PC-3 (cell line): ENCODE results near the gene SLC33A1. TPM values are rescaled to one million over a fixed set of nuclear protein-coding genes. Genes with fewer than 3 reads are reported as not detected.

Source experiments
- ATAC-seq: fragments of 200-7000 bp; cut with Tn5 transposase; 2 replicates; pipeline ENCODE4 v1.9.1; 2020; ENCODE audit warnings: mild to moderate bottlenecking, moderate library complexity
- BruUV-seq: library from RNA; stranded (reverse); fragments of 400-500 nt; replicated peaks from 2 replicates; lab custom pipeline; 2021; lab: Mats Ljungman, UMichigan
- CTCF ChIA-PET: fragments of 300-600 bp; sonication (Branson Sonifier 250); formaldehyde crosslinking; loops from one replicate; lab custom pipeline; 2022; ENCODE audit warnings: antibody characterized with exemption; lab: Charles Lee
- POLR2A ChIA-PET: fragments of 300-600 bp; sonication (Branson Sonifier 250); formaldehyde crosslinking; loops from one replicate; lab custom pipeline; 2022; ENCODE audit warnings: antibody characterized with exemption; ENCODE audit not compliant: unreplicated experiment; lab: Charles Lee
- DNase-seq: peaks from one replicate; pipeline ENCODE4 v3.0.0-alpha.2; 2015
- H2AFZ ChIP-seq: fragments of 300-600 bp; sonication (generic); 2 replicates; pipeline ENCODE4 v1.6.0; 2016; ENCODE audit warnings: antibody characterized with exemption, low read length
- H3F3A ChIP-seq: fragments of 300-600 bp; sonication (generic); one replicate; pipeline ENCODE4 v1.6.0; 2017; ENCODE audit warnings: antibody characterized with exemption, low read length, control low read depth, mild to moderate bottlenecking; ENCODE audit not compliant: unreplicated experiment
- H3K27ac ChIP-seq: fragments of 300-600 bp; sonication (generic); 2 replicates; pipeline ENCODE4 v1.5.1; 2016; ENCODE audit warnings: mild to moderate bottlenecking, low read length
- H3K27me3 ChIP-seq: fragments of 300-600 bp; sonication (generic); 2 replicates; pipeline ENCODE4 v1.6.1; 2016; ENCODE audit warnings: low read length, mixed read lengths
- H3K36me3 ChIP-seq: fragments of 300-600 bp; sonication (generic); 2 replicates; pipeline ENCODE4 v1.6.1; 2016; ENCODE audit warnings: low read depth, mixed run types, low read length, mixed read lengths
- H3K4me1 ChIP-seq: fragments of 300-600 bp; sonication (generic); 2 replicates; pipeline ENCODE4 v1.5.1; 2016; ENCODE audit warnings: low read length; ENCODE audit not compliant: insufficient read depth
- H3K4me2 ChIP-seq: fragments of 300-600 bp; sonication (generic); 2 replicates; pipeline ENCODE4 v1.6.0; 2016; ENCODE audit warnings: low read length
- H3K4me3 ChIP-seq: fragments of 300-600 bp; sonication (generic); 2 replicates; pipeline ENCODE4 v1.5.1; 2016; ENCODE audit warnings: mild to moderate bottlenecking, low read length, mixed read lengths
- H3K79me2 ChIP-seq: fragments of 300-600 bp; sonication (generic); 2 replicates; pipeline ENCODE4 v1.6.1; 2017; ENCODE audit warnings: low read length, mixed read lengths
- H3K9ac ChIP-seq: fragments of 300-600 bp; sonication (generic); 2 replicates; pipeline ENCODE4 v1.6.0; 2016; ENCODE audit warnings: mild to moderate bottlenecking, low read length
- H3K9me2 ChIP-seq: fragments of 300-600 bp; sonication (generic); replicated peaks from 2 replicates; pipeline ENCODE4 v1.6.1; 2016; ENCODE audit warnings: mixed run types, low read length, mixed read lengths
- H3K9me3 ChIP-seq: fragments of 300-600 bp; sonication (generic); 2 replicates; pipeline ENCODE4 v1.6.1; 2016; ENCODE audit warnings: low read length, mixed read lengths
- H4K20me1 ChIP-seq: fragments of 300-600 bp; sonication (generic); 2 replicates; pipeline ENCODE4 v1.6.1; 2016; ENCODE audit warnings: low read length, mixed read lengths
- EZH2 ChIP-seq: fragments of 300-600 bp; sonication (generic); IDR thresholded peaks from one replicate; pipeline ENCODE4 v1.6.1; 2017; ENCODE audit warnings: antibody characterized with exemption, mild to moderate bottlenecking, low read length; ENCODE audit not compliant: unreplicated experiment
- EZH2phosphoT487 ChIP-seq: fragments of 300-600 bp; sonication (generic); IDR thresholded peaks from 2 replicates; pipeline ENCODE4 v1.6.1; 2018; ENCODE audit warnings: mild to moderate bottlenecking, antibody characterized with exemption, low read length, borderline replicate concordance
- intact Hi-C: fragments of 100-400 bp; cut with micrococcal nuclease; formaldehyde crosslinking; loops from 2 replicates; pipeline ENCODE4 v1.9.0; 2023
- total RNA-seq: library from RNA; depleted of rRNA; stranded (reverse); fragments of >200 nt; gene quantifications from 2 replicates; pipeline ENCODE4 v1.2.3, GENCODE V29; 2014
- TF ChIP-seq, protein P1 (sequence below): fragments of 300-600 bp; sonication (generic); conservative IDR thresholded peaks from 2 replicates; pipeline ENCODE4 v1.5.1; 2017; ENCODE audit warnings: antibody characterized with exemption, low read depth, mild to moderate bottlenecking, low read length

SLC33A1 gene
- total RNA-seq, 1 experiment from 2014 or later = 32.9 TPM

DNA sequence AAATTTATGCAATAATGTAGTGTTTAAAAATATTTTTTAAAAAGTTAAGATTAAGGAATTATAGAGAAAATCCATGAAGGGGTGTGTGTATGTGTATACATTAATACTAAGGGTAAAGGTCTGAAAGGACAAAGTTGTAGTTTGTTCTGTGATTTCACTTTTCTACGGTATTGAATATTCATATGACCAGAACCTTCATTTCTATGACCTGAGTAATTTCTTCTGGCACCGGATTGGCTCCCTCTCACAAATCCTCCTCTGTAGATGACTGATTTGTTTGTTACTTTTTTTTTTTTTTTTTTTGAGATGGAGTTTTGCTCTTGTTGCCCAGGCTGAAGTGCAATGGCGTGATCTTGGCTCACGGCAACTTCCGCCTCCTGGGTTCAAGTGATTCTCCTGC, 37.1 kb upstream of the SLC33A1 start:
- intact Hi-C loops = no loop called here
- H3K36me3 ChIP-seq = peaks cover 4% of the 10 kb centered on the region
- H3K9me3 ChIP-seq = no peaks in the 10 kb centered on the region
- no TSS peak for BruUV-seq
- no peak overlapping the region for H2AFZ ChIP-seq
- ChIA-PET POLR2A (no interaction called here), CTCF (no interaction called here)
- H3K9me2 ChIP-seq = no peaks in the 10 kb centered on the region
- no peak for TF ChIP-seq EZH2phosphoT487
- TF ChIP-seq, protein P1, sequence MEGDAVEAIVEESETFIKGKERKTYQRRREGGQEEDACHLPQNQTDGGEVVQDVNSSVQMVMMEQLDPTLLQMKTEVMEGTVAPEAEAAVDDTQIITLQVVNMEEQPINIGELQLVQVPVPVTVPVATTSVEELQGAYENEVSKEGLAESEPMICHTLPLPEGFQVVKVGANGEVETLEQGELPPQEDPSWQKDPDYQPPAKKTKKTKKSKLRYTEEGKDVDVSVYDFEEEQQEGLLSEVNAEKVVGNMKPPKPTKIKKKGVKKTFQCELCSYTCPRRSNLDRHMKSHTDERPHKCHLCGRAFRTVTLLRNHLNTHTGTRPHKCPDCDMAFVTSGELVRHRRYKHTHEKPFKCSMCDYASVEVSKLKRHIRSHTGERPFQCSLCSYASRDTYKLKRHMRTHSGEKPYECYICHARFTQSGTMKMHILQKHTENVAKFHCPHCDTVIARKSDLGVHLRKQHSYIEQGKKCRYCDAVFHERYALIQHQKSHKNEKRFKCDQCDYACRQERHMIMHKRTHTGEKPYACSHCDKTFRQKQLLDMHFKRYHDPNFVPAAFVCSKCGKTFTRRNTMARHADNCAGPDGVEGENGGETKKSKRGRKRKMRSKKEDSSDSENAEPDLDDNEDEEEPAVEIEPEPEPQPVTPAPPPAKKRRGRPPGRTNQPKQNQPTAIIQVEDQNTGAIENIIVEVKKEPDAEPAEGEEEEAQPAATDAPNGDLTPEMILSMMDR = no peak
- no peak for TF ChIP-seq EZH2
- H3K4me3 ChIP-seq = no peak overlapping the region
- H3K9ac ChIP-seq = no peak overlapping the region
- no peak overlapping the region for H3K4me2 ChIP-seq
- DNase-seq (no peak), ATAC-seq (no peak)
- peaks cover 19% of the 10 kb centered on the region for H4K20me1 ChIP-seq
- peaks cover 60% of the 10 kb centered on the region for H3K79me2 ChIP-seq
- no peaks in the 10 kb centered on the region for H3F3A ChIP-seq
- H3K27ac ChIP-seq = no peak overlapping the region
- H3K4me1 ChIP-seq = no peaks in the 10 kb centered on the region; the same call in 1 of the 2 replicates
- H3K27me3 ChIP-seq = no peaks in the 10 kb centered on the region

- no peaks in the 10 kb centered on the region for H3K9me2 ChIP-seq
- no TSS peak for BruUV-seq
- ATAC-seq (peak; percentile 18; the same call in 1 of the 2 replicates), DNase-seq (peak; percentile 14)
- no peaks in the 10 kb centered on the region for H3F3A ChIP-seq
- ChIA-PET CTCF (no interaction called here), POLR2A (no interaction called here)
- peaks cover 65% of the 10 kb centered on the region for H3K79me2 ChIP-seq
- H3K9me3 ChIP-seq = no peaks in the 10 kb centered on the region
- no peak overlapping the region for H3K27ac ChIP-seq
- intact Hi-C loops = no loop called here
- no peaks in the 10 kb centered on the region; the same call in 1 of the 2 replicates for H3K4me1 ChIP-seq
- no peaks in the 10 kb centered on the region for H3K27me3 ChIP-seq
- peaks cover 4% of the 10 kb centered on the region for H3K36me3 ChIP-seq
- H3K9ac ChIP-seq = no peak overlapping the region
- no peak overlapping the region for H3K4me2 ChIP-seq
- TF ChIP-seq EZH2 (no peak), EZH2phosphoT487 (no peak)
- TF ChIP-seq, protein P1 = no peak
- no peak overlapping the region for H2AFZ ChIP-seq
- peaks cover 19% of the 10 kb centered on the region for H4K20me1 ChIP-seq
- H3K4me3 ChIP-seq = no peak overlapping the region
Observed at GRCh38 chr3:155890671-155891190, 36.5 kb upstream of the SLC33A1 start.

DNA sequence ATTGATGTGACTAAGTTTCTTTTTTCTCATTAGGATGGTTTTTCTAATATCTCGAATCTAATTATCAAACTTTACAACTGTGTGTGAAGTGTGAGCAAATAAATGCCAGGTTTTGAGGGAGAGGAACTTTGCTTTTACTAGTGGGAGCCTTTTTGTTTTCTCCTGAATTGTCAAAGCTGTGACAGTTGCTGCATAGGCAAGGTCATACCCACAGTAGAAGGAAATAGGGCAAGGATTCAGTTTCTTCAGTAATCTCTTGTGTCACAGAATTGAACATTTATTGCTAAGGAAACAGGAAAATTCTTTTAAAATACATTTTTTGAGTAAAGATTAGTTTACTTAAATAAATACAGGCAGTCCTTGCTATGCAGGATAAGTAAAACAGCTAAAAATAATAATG, 35.7 kb upstream of the SLC33A1 start:
- no peaks in the 10 kb centered on the region for H3K9me3 ChIP-seq
- no peaks in the 10 kb centered on the region for H3K27me3 ChIP-seq
- H3K4me2 ChIP-seq = no peak overlapping the region
- ATAC-seq (no peak), DNase-seq (no peak)
- ChIA-PET POLR2A (no interaction called here), CTCF (no interaction called here)
- peaks cover 4% of the 10 kb centered on the region for H3K36me3 ChIP-seq
- H3K4me3 ChIP-seq = no peak overlapping the region
- no peak overlapping the region for H3K9ac ChIP-seq
- H2AFZ ChIP-seq = no peak overlapping the region
- H3K9me2 ChIP-seq = no peaks in the 10 kb centered on the region
- no TSS peak for BruUV-seq
- no peaks in the 10 kb centered on the region for H3F3A ChIP-seq
- no peaks in the 10 kb centered on the region; the same call in 1 of the 2 replicates for H3K4me1 ChIP-seq
- intact Hi-C loops = no loop called here
- peaks cover 73% of the 10 kb centered on the region for H3K79me2 ChIP-seq
- peaks cover 21% of the 10 kb centered on the region for H4K20me1 ChIP-seq
- H3K27ac ChIP-seq = no peak overlapping the region
- TF ChIP-seq, protein P1 = no peak
- TF ChIP-seq EZH2 (no peak), EZH2phosphoT487 (no peak)
